Measurements from ENCODE around the gene ZNF222.
A peak's percentile ranks its signal among the peaks of the same experiment; 100 is the strongest.

ZNF222 gene

GRCh38 chr19:44025217-44025936 lies at the start of gene ZNF222:
Gene ZNF222 (plus strand): TSS chr19:44025379. CDS start chr19:44025437, 58 bp downstream.
- TF ChIP-seq ZNF274 (IDR thresholded peaks at IDR 0.05; ENCODE audit: low read depth, low read length) = no peak
- TF ChIP-seq SUZ12 (IDR thresholded peaks at IDR 0.05; ENCODE audit: extremely low read depth, insufficient read depth, insufficient read length) = no peak
- TF ChIP-seq YY1 (IDR thresholded peaks at IDR 0.05; ENCODE audit: insufficient read depth, insufficient read length) = no peak
- peaks cover 33% of the 10 kb centered on the region for H3K36me3 ChIP-seq (ENCODE audit: insufficient read depth, insufficient read length, low read length)
- no peaks in the 10 kb centered on the region for H3K4me1 ChIP-seq (ENCODE audit: insufficient read depth, insufficient read length)
- H3K27me3 ChIP-seq (ENCODE audit: insufficient read depth, insufficient read length) = no peaks in the 10 kb centered on the region
- DNase-seq (ENCODE audit: low read depth, low spot score) = peak; percentile 23
- H3K9ac ChIP-seq (ENCODE audit: insufficient read length, low read depth) = peak within 1 kb of the TSS; percentile 85
- peaks cover 14% of the 10 kb centered on the region for H3K9me3 ChIP-seq (ENCODE audit: insufficient read depth, low read length)
- H3K4me3 ChIP-seq (ENCODE audit: insufficient read length, low read depth) = peak within 1 kb of the TSS; percentile 86

GRCh38 chr19:43976732-43977131 lies 48.4 kb upstream of the ZNF222 start:
- Histone ChIP-seq H3K9me3 (ENCODE audit: insufficient read depth, low read length) (peaks cover 6% of the 10 kb centered on the region; the same call in 1 of the 2 replicates), H3K4me3 (ENCODE audit: insufficient read length, low read depth) (no peak overlapping the region), H3K36me3 (ENCODE audit: insufficient read depth, insufficient read length, low read length) (no peaks in the 10 kb centered on the region), H3K27me3 (ENCODE audit: insufficient read depth, insufficient read length) (no peaks in the 10 kb centered on the region), H3K9ac (ENCODE audit: insufficient read length, low read depth) (no peak overlapping the region), H3K4me1 (ENCODE audit: insufficient read depth, insufficient read length) (no peaks in the 10 kb centered on the region)
- no peak for DNase-seq (ENCODE audit: low read depth, low spot score)
- TF ChIP-seq YY1 (IDR thresholded peaks at IDR 0.05; ENCODE audit: insufficient read depth, insufficient read length) = no peak
- no peak for TF ChIP-seq SUZ12 (IDR thresholded peaks at IDR 0.05; ENCODE audit: extremely low read depth, insufficient read depth, insufficient read length)
- no peak for TF ChIP-seq ZNF274 (IDR thresholded peaks at IDR 0.05; ENCODE audit: low read depth, low read length)

GRCh38 chr19:43983544-43983911 lies 41.7 kb upstream of the ZNF222 start:
- Histone ChIP-seq H3K36me3 (ENCODE audit: insufficient read depth, insufficient read length, low read length) (peaks cover 4% of the 10 kb centered on the region), H3K9ac (ENCODE audit: insufficient read length, low read depth) (no peak overlapping the region), H3K4me3 (ENCODE audit: insufficient read length, low read depth) (no peak overlapping the region), H3K27me3 (ENCODE audit: insufficient read depth, insufficient read length) (no peaks in the 10 kb centered on the region), H3K9me3 (ENCODE audit: insufficient read depth, low read length) (no peaks in the 10 kb centered on the region), H3K4me1 (ENCODE audit: insufficient read depth, insufficient read length) (no peaks in the 10 kb centered on the region)
- TF ChIP-seq SUZ12 (IDR thresholded peaks at IDR 0.05; ENCODE audit: extremely low read depth, insufficient read depth, insufficient read length) = no peak
- DNase-seq (ENCODE audit: low read depth, low spot score) = no peak

GRCh38 chr19:43983912-43984686 lies 41.1 kb upstream of the ZNF222 start, which contains the start of gene ZNF155:
Gene ZNF155 (plus strand): TSS chr19:43984188. CDS start chr19:43988544, 4,356 bp downstream.
- Histone ChIP-seq H3K36me3 (ENCODE audit: insufficient read depth, insufficient read length, low read length) (peaks cover 8% of the 10 kb centered on the region), H3K9me3 (ENCODE audit: insufficient read depth, low read length) (no peaks in the 10 kb centered on the region), H3K9ac (ENCODE audit: insufficient read length, low read depth) (peak within 1 kb of the TSS; percentile 75), H3K4me3 (ENCODE audit: insufficient read length, low read depth) (peak within 1 kb of the TSS; percentile 55), H3K4me1 (ENCODE audit: insufficient read depth, insufficient read length) (no peaks in the 10 kb centered on the region), H3K27me3 (ENCODE audit: insufficient read depth, insufficient read length) (no peaks in the 10 kb centered on the region)
- peak; percentile 92 for DNase-seq (ENCODE audit: low read depth, low spot score)
- TF ChIP-seq YY1 (IDR thresholded peaks at IDR 0.05; ENCODE audit: insufficient read depth, insufficient read length) (no peak), ZNF274 (IDR thresholded peaks at IDR 0.05; ENCODE audit: low read depth, low read length) (no peak), SUZ12 (IDR thresholded peaks at IDR 0.05; ENCODE audit: extremely low read depth, insufficient read depth, insufficient read length) (no peak)

- no peak for DNase-seq (ENCODE audit: low read depth, low spot score)
- H3K9me3 ChIP-seq (ENCODE audit: insufficient read depth, low read length) = no peaks in the 10 kb centered on the region
- peaks cover 14% of the 10 kb centered on the region for H3K36me3 ChIP-seq (ENCODE audit: insufficient read depth, insufficient read length, low read length)
- H3K9ac ChIP-seq (ENCODE audit: insufficient read length, low read depth) = peak overlapping the region; percentile 75
- H3K4me1 ChIP-seq (ENCODE audit: insufficient read depth, insufficient read length) = no peaks in the 10 kb centered on the region
- no peak for TF ChIP-seq YY1 (IDR thresholded peaks at IDR 0.05; ENCODE audit: insufficient read depth, insufficient read length)
- no peak for TF ChIP-seq ZNF274 (IDR thresholded peaks at IDR 0.05; ENCODE audit: low read depth, low read length)
- no peak for TF ChIP-seq SUZ12 (IDR thresholded peaks at IDR 0.05; ENCODE audit: extremely low read depth, insufficient read depth, insufficient read length)
- peak overlapping the region; percentile 55 for H3K4me3 ChIP-seq (ENCODE audit: insufficient read length, low read depth)
- H3K27me3 ChIP-seq (ENCODE audit: insufficient read depth, insufficient read length) = no peaks in the 10 kb centered on the region
Observed at GRCh38 chr19:43984687-43985000, 40.5 kb upstream of the ZNF222 start.

GRCh38 chr19:43997631-43998290 lies 27.4 kb upstream of the ZNF222 start:
- Histone ChIP-seq H3K9ac (ENCODE audit: insufficient read length, low read depth) (no peak overlapping the region), H3K27me3 (ENCODE audit: insufficient read depth, insufficient read length) (no peaks in the 10 kb centered on the region), H3K9me3 (ENCODE audit: insufficient read depth, low read length) (no peaks in the 10 kb centered on the region), H3K4me1 (ENCODE audit: insufficient read depth, insufficient read length) (no peaks in the 10 kb centered on the region), H3K36me3 (ENCODE audit: insufficient read depth, insufficient read length, low read length) (peaks cover 17% of the 10 kb centered on the region), H3K4me3 (ENCODE audit: insufficient read length, low read depth) (no peak overlapping the region)
- TF ChIP-seq ZNF274 (IDR thresholded peaks at IDR 0.05; ENCODE audit: low read depth, low read length) = no peak
- no peak for TF ChIP-seq YY1 (IDR thresholded peaks at IDR 0.05; ENCODE audit: insufficient read depth, insufficient read length)
- DNase-seq (ENCODE audit: low read depth, low spot score) = no peak

- Histone ChIP-seq H3K9ac (ENCODE audit: insufficient read length, low read depth) (peak overlapping the region; percentile 75), H3K4me1 (ENCODE audit: insufficient read depth, insufficient read length) (no peaks in the 10 kb centered on the region), H3K9me3 (ENCODE audit: insufficient read depth, low read length) (no peaks in the 10 kb centered on the region; the same call in 1 of the 2 replicates), H3K36me3 (ENCODE audit: insufficient read depth, insufficient read length, low read length) (no peaks in the 10 kb centered on the region), H3K27me3 (ENCODE audit: insufficient read depth, insufficient read length) (no peaks in the 10 kb centered on the region), H3K4me3 (ENCODE audit: insufficient read length, low read depth) (peak overlapping the region; percentile 87)
- TF ChIP-seq SUZ12 (IDR thresholded peaks at IDR 0.05; ENCODE audit: extremely low read depth, insufficient read depth, insufficient read length) = no peak
- no peak for TF ChIP-seq YY1 (IDR thresholded peaks at IDR 0.05; ENCODE audit: insufficient read depth, insufficient read length)
- no peak for TF ChIP-seq ZNF274 (IDR thresholded peaks at IDR 0.05; ENCODE audit: low read depth, low read length)
- no peak for DNase-seq (ENCODE audit: low read depth, low spot score)
Observed at GRCh38 chr19:44002212-44002565, 23.0 kb upstream of the ZNF222 start.

Measured in NT2/D1 (cell line).